ENCODE results near the gene RHOBTB3.

The RHOBTB3 gene

GRCh38 chr5:95843733-95844223, 112.6 kb downstream of the RHOBTB3 start:
- in situ Hi-C loops (cut with HindIII; ENCODE audit: low sequenced_read_pairs) = loop anchor here (25.0 kb wide), 1 partner anchor 181 kb away; no protein-coding TSS in a partner anchor
- TF ChIP-seq CTCF (IDR thresholded peaks at IDR 0.05; ENCODE audit: low read depth, low read length) = no peak

GRCh38 chr5:95845391-95845790, 114.3 kb downstream of the RHOBTB3 start:
- TF ChIP-seq CTCF (IDR thresholded peaks at IDR 0.05; ENCODE audit: low read depth, low read length) = no peak

More at GRCh38 chr5:95843733-95844223, 112.6 kb downstream of the RHOBTB3 start:
- H3K4me3 ChIP-seq (ENCODE audit: low read depth, low read length) = no peak overlapping the region
- DNase-seq (ENCODE audit: low read depth, low spot score) = no peak

More at GRCh38 chr5:95845391-95845790, 114.3 kb downstream of the RHOBTB3 start:
- in situ Hi-C loops (cut with HindIII; ENCODE audit: low sequenced_read_pairs) = loop anchor here (25.0 kb wide), 1 partner anchor 183 kb away; no protein-coding TSS in a partner anchor
- no peak for DNase-seq (ENCODE audit: low read depth, low spot score)
- no peak overlapping the region for H3K4me3 ChIP-seq (ENCODE audit: low read depth, low read length)

Data from astrocyte of the spinal cord (primary cell).